Superior temporal gyrus (tissue), 1 donor: ENCODE data around the gene PISD.
"Not testable (repeated sequence)": the region's sequence is repeated elsewhere in the genome, so short reads cannot be mapped to it uniquely, and the experiment has no call there.

Source experiments
- DNase-seq: peaks from one replicate; pipeline ENCODE4 v3.0.0-alpha.2; 2016; ENCODE audit errors: extremely low spot score

The PISD gene

DNA sequence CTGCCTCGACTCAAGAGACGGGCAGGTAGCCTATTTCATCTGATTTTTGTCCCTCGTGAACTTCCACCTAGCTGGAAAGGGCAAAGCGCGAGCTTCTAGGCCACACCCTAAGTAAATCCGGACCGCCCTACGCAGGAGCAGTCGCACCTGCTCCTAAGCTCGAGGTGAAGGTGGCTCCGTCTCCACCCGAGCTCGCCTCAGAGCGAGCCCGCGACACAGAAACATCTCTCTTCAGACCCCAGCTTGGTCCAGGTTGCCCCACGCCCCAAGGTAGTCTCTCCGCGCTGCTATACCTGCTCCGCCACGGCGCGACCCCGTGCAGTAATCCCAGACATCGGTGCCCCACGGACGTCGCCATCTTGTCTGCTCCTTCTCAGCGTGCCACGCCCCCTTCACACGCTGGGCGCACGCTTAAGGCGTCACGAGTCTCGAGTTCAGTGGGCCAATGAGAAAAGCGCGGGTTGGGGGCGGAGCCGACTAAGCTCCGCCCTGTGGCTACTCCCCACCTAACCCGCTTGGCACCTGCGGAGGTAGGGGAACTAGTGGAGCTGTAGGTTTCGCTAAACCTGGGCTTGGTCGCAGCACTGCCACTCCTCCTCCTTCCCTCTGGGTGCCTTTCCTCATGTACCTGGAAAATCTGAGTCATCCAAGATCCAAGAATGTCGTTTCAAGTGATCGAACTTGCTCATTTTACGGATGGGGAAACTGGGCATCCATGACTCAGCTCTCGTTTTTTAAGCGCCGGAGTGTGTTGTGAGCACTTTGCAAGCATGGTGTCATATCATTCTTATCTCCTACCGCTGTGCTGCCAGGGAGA is at the start of gene PISD:
Gene PISD (minus strand): TSS at position 365 of the 817 bp plus-strand sequence. CDS start 7 bp downstream, at position 358.
- peak; percentile 97 for DNase-seq

DNA sequence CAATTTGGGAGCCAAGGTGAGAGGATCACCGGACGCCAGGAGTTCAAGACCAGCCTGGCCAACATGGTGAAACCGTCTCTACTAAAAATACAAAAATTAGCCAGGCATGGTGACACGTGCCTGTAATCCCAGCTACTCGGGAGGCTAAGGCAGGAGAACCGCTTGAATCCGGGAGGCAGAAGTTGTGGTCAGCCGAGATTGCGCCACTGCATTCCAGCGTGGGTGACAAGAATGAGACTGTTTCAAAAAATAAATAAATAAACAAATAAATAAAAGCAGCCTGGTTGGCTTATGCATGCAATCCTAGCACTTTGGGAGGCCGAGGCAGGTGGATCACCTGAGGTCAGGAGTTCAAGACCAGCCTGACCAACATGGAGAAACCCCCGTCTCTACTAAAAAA is 49.2 kb upstream of the PISD start:
- not testable (repeated sequence) for DNase-seq

DNA sequence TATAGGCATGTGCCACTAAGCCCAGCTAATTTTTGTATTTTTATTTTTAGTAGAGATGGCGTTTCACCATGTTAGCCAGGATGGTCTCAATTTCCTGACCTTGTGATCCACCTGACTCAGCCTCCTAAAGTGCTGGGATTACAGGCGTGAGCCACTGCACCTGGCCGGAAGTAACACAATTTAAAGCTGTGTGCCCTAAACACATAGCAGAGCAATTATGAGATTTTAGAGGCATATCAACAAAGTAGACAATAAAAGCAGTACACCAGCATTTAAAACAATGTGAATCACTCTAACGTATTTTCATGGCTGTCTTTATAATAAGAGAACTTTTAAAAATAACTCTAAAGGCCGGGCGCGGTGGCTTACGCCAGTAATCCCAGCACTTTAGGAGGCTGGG is 45.5 kb upstream of the PISD start:
- no peak for DNase-seq

DNA sequence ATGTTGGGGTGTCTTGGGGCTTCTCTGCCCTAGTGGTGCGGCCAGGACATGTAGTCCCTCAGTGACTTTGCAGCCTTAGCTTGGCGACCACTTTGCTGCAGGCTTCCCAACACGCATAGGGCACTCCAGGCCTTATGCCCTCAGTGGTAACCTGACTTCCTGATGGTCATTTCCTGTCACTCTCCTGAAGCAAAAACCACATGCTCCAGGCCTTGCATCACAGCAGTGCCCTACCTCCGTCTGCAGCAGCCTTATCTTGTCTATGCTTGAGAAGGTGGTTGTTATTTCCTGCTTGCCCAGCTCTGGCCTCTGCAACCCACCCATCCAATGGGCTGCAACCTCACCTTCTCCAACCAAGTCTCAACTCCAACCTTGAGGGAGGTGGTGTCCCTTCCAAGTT is 33.4 kb upstream of the PISD start:
- DNase-seq = no peak

DNA sequence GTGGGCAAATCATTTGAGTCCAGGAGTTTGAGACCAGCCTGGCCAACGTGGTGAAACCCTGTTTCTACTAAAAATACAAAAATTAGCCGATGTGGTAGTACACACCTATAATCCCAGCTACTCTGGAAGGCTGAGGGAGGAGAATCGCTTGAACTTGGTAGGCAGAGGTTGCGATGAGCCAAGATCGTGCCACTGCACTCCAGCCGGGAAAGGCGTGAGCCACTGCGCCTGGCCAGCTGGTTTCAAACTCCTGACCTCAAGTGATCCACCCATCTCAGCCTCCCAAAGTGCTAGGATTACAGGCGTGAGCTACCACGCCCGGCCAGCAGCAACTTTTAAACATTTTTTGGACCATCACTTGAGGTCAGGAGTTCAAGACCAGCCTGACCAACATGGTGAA is 32.0 kb upstream of the PISD start:
- not testable (repeated sequence) for DNase-seq

DNA sequence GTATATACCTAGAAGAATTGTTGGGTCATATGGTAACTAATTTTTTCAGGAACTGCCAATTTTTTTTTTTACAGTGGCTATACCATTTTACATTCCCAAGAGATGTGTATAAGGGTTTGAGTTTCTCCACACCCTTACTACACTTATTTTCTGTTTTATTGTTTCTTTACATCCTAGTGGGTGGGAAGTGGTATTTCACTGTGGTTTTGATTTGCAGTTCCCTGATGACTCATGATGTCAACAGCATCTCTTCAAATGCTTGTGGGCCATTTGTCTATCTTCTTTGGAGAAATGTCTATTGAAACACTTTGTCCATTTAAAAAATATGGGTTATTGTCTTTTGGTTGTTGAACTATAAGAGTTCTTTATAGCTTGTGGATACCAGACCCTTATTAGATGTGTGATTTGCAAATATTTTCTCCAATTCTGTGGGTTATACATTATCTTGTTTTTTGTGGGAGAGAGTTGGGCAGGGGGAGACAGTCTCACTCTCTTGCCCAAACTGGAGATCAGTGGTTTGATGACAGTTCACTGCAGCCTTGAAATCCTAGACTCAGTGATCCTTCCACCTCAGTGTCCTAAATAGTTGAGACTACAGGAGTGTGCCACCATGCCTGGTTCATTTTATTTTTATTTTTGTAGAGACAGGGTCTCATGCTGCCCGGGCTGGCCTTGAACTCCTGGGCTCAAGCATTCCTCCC is 30.3 kb upstream of the PISD start:
- no peak for DNase-seq

DNA sequence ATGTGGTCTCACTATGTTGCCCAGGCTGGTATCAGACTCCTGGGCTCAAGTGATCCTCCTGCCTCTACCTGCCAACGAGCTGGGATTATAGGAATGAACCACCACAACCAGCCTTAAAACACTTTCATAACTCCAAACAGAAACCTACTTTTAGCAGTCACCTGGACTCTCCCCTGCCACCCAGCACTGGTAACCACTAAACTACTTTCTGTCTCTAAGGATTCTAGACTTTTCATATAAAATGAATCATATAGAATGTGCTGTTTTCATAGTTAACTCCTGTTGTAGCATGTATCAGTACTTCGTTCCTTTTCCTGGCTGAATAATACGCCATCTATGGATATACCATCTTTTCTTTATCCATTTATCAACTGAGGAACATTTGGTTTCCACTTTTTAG is 29.4 kb upstream of the PISD start:
- no peak for DNase-seq

DNA sequence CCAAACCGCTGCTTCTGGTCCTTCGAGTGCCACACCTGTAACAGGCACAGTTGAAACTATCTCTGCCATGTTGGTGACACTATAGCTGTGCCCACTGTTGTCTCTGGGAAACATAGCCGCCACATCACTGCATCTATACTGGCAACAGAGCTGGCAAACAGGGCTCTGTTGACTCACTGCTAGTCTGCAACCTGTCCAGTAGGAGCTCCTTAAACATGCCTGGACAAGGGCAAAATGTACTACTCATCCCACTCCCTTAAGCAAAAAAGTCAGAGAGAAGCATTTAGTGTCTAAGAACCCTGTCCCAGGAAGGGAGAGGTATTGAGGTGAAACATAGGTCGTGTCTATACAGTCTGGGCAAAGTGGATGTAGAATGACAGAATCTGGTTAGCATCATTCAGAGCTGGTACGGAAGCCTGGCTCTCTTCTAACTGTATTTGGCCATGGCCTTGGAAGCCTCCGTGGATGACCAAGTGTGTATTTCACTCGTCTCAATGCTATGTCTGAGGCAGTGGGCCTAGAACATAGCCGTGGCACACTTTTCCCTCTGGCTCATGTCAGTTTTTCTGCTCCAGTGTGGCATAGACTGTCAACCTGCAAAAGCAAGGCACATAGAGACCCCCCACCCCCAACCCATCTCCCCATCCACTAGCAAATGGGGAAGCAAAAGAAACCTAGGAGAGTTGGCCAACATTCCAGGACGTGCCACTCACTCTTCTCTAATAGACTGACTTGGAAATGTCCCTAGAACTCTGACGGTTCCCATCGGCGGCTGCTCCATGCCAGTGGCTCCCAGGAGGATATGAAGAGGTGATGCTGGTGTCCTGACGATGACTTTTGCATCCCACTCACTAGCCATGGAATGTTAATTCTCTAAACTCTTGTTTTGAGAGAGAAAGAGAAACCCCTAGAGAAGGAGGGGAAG is 21.4 kb upstream of the PISD start:
- DNase-seq = no peak

DNA sequence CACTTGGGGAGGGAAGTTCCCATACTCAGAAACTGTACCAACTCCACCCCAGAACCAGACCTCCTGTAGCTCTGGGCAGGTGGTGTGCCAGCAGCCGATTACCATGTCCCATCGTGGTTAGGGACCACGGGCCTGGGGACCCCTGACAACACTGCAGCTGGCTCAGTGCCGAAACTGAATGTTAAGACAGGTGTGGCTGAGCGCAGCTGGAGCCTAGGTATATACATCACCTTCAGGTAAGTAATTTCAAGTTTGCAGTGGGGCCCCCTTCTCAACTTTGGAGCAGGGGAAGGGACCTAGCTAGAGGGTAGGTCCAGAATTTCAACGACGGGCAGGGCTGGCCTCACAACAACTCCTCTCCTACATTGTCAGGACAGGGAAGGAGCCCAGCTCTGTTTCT is 20.7 kb upstream of the PISD start:
- DNase-seq = no peak

DNA sequence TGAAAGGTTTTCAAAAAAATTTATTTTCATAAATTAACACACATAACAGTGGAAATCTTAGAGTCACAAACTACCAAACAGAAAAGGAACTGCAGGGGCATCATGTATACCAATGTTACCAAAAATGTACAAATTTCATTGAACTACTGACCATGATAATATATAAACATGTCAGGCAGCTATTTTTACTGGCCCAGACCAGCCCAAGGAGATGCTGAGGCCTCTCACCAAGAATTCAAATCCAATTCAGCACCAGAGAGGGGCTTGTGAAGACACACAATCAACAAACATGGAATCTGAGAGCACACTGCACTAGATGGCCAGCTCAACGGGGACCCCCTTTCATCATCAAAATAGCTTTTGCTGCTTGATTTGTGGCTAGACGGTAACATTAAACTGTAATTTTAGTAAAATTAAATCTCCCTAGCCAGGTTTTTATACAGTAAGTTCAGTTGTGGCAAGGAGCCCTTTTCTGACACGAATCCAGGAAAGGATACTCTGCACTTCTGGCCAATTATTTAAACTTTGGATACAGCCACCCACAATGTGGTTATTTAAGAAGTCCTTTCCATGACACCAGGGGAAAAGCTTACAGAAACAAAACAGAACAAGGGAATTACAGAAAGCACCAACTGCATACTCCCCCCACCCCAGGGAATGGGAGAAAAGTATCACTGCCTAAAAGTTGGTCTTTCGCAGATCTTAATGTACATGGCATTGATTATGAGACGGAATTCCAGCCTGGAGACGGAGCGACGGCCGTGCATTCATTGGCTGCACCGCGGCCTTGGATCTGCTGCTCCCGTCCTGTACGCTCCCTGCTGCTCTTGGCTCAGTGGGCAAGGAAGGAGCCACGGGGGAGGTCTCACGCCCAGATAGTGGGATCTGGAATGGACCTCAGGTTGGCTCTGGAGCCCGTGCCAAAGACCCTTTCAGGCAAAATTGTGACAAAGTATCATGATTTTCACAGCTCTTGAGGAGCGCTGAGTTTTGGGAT is 19.6 kb upstream of the PISD start:
- no peak for DNase-seq

DNA sequence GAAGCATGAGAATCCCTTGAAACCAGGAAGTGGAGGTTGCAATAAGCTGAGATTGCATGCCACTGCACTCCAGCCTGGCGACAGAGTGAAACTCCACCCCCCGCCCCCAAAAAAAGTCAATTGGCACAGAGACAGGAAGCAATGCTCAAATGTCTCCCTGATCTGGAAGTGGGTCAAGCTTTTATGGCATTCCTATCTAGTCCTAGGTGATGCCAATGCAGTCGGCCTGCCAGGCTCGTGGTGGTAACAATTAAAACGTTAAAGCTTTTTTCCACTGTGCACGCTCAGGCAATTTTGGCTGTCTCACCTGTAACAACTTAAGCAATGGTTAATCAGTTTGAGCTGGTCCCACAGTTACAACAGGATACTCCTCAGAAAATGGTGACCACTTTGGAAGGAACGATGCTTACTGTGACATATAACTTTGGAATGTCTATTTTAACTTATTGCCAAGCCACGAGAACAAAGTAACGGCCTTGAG is 18.9 kb upstream of the PISD start:
- no peak for DNase-seq

DNA sequence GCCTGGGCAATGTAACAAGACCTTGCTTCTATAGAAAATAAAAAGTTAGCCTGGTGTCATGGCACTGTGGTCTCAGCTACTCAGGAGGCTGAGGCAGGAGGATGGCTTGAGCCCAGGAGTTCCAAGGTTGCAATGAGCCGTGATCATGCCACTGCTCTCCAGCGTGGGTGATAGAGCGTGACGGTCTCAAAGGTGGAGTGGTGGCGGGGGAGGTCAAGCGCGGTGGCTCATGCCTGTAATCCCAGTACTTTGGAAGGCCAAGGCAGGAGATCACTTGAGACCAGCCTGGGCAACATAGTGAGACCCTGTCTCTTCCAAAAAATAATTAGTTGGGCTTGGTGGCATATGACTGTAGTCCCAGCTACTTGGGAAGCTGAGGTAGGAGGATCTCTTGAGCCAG is 16.7 kb upstream of the PISD start:
- no peak for DNase-seq

DNA sequence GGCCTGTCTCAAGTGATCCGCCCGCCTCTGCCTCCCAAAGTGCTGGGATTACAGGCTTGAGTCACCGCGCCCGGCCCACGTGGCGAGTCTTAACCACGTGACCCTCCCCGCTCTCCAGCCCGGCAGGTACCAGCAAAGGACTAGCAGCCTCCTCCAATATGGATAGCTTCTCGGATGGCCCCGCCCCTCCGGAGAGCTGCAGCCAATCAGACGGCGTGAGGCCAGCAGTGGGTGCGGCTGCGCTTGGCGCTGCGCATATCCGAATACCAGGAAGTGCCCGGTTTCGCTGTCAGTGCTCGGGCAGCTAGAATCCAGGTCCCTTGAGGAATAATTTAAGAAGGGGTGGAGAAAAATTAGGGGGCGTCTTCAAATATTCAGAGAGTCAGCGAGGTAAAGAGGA is 14.7 kb upstream of the PISD start:
- DNase-seq = peak; percentile 86

DNA sequence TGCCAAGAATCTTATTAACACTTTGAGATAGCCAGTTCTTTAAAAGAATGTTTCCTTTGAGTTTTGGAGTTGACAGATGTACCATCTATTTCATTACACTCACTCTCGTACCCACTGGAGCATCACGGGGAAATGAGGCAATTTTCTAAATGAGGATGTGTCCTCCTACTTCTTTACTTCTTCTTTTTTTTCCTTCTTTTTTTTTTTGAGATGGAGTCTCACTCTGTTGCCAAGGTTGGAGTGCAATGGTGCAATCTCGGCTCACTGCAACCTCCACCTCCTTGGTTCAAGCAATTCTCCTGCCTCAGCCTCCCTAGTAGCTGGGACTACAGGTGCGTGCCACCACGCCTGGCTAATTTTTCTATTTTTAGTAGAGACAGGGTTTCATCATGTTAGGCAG is 12.2 kb upstream of the PISD start:
- DNase-seq = peak; percentile 57

DNA sequence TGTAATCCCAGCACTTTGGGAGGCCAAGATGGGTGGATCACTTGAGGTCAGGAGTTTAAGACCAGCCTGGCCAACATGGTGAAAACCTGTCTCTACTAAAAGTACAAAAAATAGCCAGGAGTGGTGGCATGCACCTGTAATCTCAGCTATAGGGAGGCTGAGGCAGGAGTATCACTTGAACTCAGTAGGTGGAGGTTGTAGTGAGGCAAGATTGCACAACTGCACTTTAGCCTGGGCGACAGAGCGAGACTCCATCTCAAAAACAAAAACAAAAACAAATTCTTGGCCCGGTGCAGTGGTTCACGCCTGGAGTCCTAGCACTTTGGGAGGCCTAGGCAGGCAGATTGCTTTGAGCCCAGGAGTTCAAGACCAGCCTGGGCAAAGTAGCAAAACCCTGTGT is 6.8 kb upstream of the PISD start:
- DNase-seq = not testable (repeated sequence)

DNA sequence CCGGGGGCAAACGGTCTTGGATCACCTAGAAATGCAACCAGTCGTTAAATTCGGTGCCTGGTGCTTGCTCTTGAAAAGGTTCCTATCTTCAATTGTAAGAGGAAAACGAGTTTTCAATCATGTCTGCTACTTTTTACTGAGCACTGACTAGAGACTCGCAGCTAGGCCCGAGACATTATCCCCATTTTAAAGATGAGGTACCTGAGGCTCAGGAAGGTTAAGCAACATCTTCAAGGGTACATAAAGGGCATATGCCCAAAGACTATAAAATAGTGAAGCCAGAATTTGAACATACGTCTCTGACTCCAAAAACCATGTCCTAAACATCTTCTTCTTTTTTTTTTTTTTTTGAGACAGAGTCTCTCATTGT is 638 bp upstream of the PISD start:
- DNase-seq = no peak

DNA sequence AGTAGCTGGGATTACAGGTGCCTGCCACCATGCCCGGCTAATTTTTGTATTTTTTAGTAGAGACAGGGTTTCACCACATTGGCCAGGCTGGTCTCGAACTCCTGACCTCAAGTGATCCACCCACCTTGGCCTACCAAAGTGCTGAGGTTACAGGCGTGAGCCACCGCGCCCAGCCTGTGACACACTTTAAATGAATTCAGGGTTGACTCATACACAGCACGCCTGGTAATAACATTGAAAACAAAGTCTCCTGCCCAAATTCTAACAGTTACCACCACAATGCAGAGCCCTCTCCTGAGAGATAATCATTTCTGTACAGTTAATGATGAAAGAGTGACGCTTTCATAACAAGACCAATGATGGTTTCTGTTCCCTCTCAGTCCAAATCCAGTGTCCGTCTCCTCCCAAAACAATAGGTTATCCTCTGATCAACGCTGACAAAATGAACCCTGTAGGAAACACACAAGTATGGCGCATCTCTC is 1.1 kb downstream of the PISD start:
- not testable (repeated sequence) for DNase-seq

DNA sequence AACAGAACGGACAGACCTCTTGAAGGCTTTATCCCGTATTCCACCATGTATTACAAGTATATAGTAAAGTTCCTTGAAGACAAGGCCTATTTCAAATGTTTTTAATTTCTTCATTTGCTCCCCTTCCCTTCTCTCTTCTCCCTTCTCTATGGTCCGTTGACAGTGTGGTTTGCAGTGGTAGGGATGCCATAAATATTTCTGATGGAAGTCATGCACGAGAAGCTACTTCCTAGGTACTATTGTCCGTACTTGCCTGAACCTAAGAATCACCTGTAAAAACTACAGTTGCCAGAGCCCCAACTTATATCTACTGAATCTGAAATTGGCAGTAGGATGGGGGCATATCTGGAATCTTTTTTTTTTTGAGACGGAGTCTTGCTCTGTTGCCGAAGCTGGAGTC is 2.8 kb downstream of the PISD start:
- DNase-seq = no peak

DNA sequence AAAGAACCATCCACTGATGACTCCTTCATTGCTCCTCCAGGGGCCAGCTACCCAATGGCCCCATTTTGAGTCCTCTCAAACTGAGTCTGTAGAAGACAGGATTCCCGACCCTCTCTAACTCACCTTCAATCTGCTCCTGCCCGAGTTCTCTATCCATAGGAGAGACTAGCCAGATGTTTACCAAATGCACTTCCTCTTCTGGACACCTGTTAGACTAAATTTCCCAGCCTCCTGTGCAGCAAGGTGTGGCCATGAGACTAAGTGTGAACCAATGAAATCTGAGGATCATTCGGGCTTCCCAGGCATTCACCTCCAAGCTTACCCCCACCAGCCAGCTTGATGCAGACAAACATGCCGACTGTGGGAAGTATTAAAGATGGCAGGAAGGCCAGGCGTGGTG is 7.6 kb downstream of the PISD start:
- no peak for DNase-seq

DNA sequence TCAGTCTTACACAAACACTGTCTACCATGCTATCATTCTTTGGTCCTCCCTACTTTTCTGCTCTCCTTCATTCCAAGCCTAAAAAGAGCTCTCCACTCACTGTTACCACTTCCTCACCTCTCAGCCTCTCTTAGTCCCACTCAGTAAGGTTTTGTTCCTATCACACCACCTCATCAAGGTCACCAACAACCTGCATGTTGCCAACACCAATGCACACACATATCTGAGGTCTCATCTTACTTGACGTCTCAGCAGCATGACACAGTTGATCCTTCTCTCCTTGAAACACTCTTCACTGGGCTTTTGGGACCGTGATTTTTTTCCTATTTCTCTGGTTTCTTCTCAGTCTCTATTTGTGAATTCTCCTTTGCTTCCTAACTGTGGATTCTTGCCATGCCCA is 8.1 kb downstream of the PISD start:
- no peak for DNase-seq
